Tibial artery (tissue), 4 donors: ENCODE measurements around the gene IL26.
"Not testable (repeated sequence)": the region's sequence is repeated elsewhere in the genome, so short reads cannot be mapped to it uniquely, and the experiment has no call there.

Experiments
- DNase-seq, 2 donors: peaks; one replicate each; pipeline ENCODE4 v3.0.0-alpha.2; 2019
- H3K27ac ChIP-seq, 2 donors: fragments of 200-600 bp; sonication (generic) in 1 of 2; 1 replicate in 1 of 2; 2 replicates in 1 of 2; pipeline ENCODE4 v1.5.1; 2018 to 2019; ENCODE audit warnings: mild to moderate bottlenecking in 1 of 2
- H3K27me3 ChIP-seq, 2 donors: fragments of 200-600 bp; sonication (generic) in 1 of 2; one replicate each; pipeline versions ENCODE4 v1.5.1 to v1.6.0; 2016 to 2019
- H3K36me3 ChIP-seq, 3 donors: fragments of 200-600 bp; sonication (generic) in 2 of 3; one replicate each; pipeline ENCODE4 v1.5.1; 2016 to 2019; ENCODE audit warnings: mild to moderate bottlenecking in 2 of 3
- H3K4me1 ChIP-seq, 4 donors: fragments of 200-600 bp; sonication (generic) in 2 of 4; 1 replicate in 3 of 4; 2 replicates in 1 of 4; pipeline ENCODE4 v1.5.1; 2016 to 2019
- H3K4me3 ChIP-seq, 2 donors: fragments of 200-600 bp; sonication (generic) in 1 of 2; 1 replicate in 1 of 2; 2 replicates in 1 of 2; pipeline ENCODE4 v1.5.1; 2018 to 2019; ENCODE audit warnings: mild to moderate bottlenecking in 2 of 2
- H3K9me3 ChIP-seq, 3 donors: fragments of 200-600 bp; sonication (generic) in 1 of 3; one replicate each; pipeline ENCODE4 v1.5.1; 2016 to 2019
- intact Hi-C: fragments of 100-400 bp; cut with DNase I; formaldehyde crosslinking; loops from one replicate; pipeline ENCODE4 v1.15.0; 2023; ENCODE audit warnings: low total_unique reads
- TF ChIP-seq, protein P1 (sequence below), 2 experiments: fragments of 200-600 bp in 1 of 2; fragments of 450-650 bp in 1 of 2; IDR thresholded peaks; one replicate each; pipeline ENCODE4 v1.5.1; 2017 to 2019; ENCODE audit warnings: antibody characterized with exemption in 2 of 2, mild to moderate bottlenecking in 1 of 2, moderate library complexity in 1 of 2

The IL26 gene

GRCh38 chr12:68175557-68176061 lies 50.0 kb downstream of the IL26 start:
- H3K4me3 ChIP-seq, result no peak overlapping the region
- intact Hi-C loops, result no loop called here
- H3K36me3 ChIP-seq, result no peaks in the 10 kb centered on the region
- no peak for DNase-seq
- H3K27ac ChIP-seq, result no peak overlapping the region
- no peaks in the 10 kb centered on the region for H3K4me1 ChIP-seq
- no peaks in the 10 kb centered on the region for H3K9me3 ChIP-seq
- no peaks in the 10 kb centered on the region for H3K27me3 ChIP-seq
- TF ChIP-seq, protein P1, sequence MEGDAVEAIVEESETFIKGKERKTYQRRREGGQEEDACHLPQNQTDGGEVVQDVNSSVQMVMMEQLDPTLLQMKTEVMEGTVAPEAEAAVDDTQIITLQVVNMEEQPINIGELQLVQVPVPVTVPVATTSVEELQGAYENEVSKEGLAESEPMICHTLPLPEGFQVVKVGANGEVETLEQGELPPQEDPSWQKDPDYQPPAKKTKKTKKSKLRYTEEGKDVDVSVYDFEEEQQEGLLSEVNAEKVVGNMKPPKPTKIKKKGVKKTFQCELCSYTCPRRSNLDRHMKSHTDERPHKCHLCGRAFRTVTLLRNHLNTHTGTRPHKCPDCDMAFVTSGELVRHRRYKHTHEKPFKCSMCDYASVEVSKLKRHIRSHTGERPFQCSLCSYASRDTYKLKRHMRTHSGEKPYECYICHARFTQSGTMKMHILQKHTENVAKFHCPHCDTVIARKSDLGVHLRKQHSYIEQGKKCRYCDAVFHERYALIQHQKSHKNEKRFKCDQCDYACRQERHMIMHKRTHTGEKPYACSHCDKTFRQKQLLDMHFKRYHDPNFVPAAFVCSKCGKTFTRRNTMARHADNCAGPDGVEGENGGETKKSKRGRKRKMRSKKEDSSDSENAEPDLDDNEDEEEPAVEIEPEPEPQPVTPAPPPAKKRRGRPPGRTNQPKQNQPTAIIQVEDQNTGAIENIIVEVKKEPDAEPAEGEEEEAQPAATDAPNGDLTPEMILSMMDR (IDR thresholded peaks at IDR 0.05), result no peak

DNA sequence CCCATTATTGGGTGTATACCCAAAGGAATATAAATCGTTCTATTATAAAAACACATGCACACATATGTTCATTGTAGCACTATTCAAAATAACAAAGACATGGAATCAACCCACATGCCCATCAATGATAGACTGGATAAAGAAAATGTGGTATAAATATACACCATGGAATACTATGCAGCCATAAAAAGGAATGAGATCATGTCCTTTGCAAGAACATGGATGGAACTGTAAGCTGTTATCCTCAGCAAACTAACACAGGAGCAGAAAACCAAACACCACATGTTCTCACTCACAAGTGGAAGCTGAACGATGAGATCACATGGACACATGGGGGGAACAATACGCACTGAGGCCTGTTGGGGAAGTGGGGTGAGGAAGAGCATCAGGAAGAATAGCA lies 50.8 kb downstream of the IL26 start:
- H3K36me3 ChIP-seq, H3K4me3 ChIP-seq, DNase-seq, H3K4me1 ChIP-seq, H3K27me3 ChIP-seq, H3K27ac ChIP-seq, intact Hi-C loops, H3K9me3 ChIP-seq: not testable (repeated sequence)

DNA sequence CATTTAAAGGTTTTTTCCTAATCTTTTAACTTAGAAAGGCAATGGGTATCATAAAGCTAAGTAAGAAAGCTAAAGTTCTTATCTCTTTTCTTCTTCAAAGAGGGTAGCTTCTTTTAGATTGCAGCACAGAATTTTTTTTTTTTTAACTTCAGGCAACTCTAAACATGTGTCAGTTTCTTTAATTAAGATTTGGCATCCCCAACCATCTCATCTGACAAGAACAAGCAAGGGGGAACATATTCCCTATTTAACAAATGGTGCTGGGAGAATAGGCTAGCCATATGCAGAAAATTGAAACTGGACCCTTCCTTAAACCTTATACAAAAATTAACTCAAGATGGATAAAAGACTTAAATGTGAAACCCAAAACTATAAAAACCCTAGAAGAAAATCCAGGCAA lies 51.8 kb downstream of the IL26 start:
- intact Hi-C loops, result no loop called here

DNA sequence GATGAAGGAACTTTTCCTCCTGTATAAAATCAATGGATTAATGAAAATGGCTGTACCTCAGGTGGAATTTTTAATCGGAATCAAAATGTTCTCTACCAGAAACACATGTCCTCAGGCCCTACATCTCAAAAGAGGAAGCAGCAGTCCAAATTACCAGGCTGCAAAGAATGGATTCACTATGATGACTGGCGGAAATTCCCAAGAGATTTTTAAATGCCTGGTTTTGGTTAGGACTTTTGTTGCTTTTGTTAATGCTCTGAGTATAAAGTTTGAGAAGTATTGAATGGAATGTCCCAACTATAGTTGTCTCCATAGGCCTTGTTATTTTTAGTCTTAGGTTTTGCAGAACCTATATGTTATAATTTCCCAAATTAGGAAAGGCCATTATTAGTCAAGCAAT lies 54.9 kb downstream of the IL26 start:
- H3K27ac ChIP-seq, result no peak overlapping the region
- TF ChIP-seq, protein P1 (IDR thresholded peaks at IDR 0.05), result no peak
- no peaks in the 10 kb centered on the region for H3K4me1 ChIP-seq
- H3K27me3 ChIP-seq, result no peaks in the 10 kb centered on the region
- no peaks in the 10 kb centered on the region for H3K9me3 ChIP-seq
- intact Hi-C loops, result no loop called here
- DNase-seq, result no peak
- H3K36me3 ChIP-seq, result no peaks in the 10 kb centered on the region
- H3K4me3 ChIP-seq, result no peak overlapping the region

More for the DNA sequence above, 51.8 kb downstream of the IL26 start:
- no peak for DNase-seq
- no peak overlapping the region for H3K27ac ChIP-seq
- H3K4me3 ChIP-seq, result no peak overlapping the region
- TF ChIP-seq, protein P1 (IDR thresholded peaks at IDR 0.05), result no peak
- no peaks in the 10 kb centered on the region for H3K9me3 ChIP-seq
- H3K27me3 ChIP-seq, result no peaks in the 10 kb centered on the region
- no peaks in the 10 kb centered on the region for H3K4me1 ChIP-seq
- H3K36me3 ChIP-seq, result no peaks in the 10 kb centered on the region

DNA sequence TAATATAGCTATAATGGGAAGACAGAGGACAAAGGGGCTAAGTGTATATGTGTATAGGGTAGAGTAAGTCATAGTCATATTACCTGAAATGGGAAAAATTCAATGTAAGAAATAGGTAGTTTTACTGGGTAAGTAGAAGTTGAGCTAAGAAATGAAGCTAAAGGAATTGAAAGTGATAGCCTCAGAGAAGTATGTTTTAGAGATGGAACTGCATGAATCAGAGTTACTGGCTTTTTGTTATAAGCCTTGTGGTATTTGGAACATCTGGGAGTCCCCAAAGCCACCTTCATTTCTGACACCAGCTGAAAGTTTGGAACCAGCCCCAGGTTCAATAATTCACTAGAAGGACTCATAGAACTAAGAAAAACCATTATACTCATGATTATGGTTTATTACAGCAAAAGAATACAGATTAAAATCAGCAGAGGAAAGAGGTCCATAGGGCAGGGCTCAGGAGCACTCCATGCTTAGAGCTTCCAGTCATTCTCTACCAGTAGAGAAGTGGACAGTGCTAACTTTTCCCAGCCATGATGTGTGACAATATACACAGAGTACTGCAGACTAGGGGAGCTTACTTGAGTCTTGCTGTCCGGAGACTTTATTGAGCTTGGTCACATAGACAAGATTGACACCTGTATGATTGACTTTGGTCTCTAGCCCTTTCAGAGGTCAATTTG lies 56.3 kb downstream of the IL26 start:
- intact Hi-C loops, result no loop called here
- Histone ChIP-seq H3K36me3 (no peaks in the 10 kb centered on the region), H3K9me3 (no peaks in the 10 kb centered on the region), H3K27ac (no peak overlapping the region), H3K4me1 (no peaks in the 10 kb centered on the region), H3K4me3 (no peak overlapping the region), H3K27me3 (no peaks in the 10 kb centered on the region)
- DNase-seq, result no peak
- TF ChIP-seq, protein P1 (IDR thresholded peaks at IDR 0.05), result no peak

DNA sequence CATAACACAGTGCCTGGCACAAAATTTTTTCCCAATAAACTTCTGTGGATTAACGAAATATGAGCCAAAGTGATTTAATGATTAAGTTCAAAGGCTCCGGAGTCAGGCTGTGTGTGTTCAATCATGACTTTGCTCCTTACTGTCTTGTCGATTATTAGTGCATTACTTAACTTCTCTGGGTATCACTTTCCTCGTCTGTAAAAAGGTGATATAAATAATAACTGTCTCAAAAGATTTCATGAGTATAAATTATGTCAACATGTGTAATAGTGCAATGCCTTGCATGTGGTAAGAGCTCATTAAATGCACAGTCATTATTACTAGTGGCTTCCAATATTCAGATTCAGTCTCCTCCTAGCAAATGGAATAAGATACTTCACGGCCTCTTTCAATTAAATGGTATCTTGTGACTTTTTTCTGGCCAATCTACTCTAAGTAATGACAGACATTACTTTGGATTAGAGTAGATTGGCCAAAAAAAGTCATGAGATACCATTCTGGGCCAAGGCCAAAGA lies 59.2 kb downstream of the IL26 start:
- intact Hi-C loops, result no loop called here
- DNase-seq, result no peak

More for the DNA sequence above, 59.2 kb downstream of the IL26 start:
- no peak overlapping the region for H3K27ac ChIP-seq
- H3K4me3 ChIP-seq, result no peak overlapping the region
- H3K27me3 ChIP-seq, result no peaks in the 10 kb centered on the region
- H3K9me3 ChIP-seq, result no peaks in the 10 kb centered on the region
- no peaks in the 10 kb centered on the region for H3K4me1 ChIP-seq
- H3K36me3 ChIP-seq, result no peaks in the 10 kb centered on the region
- TF ChIP-seq, protein P1 (IDR thresholded peaks at IDR 0.05), result no peak
